HUES6 (cell line): Measurements from ENCODE around the gene PRAC2.
A peak's percentile ranks its signal among the peaks of the same experiment; 100 is the strongest.

Experiments
- H3K27ac ChIP-seq: 2 replicates; pipeline ENCODE4 v1.7.0; 2013; ENCODE audit warnings: low read depth, mild to moderate bottlenecking, low read length, inconsistent platforms
- H3K27me3 ChIP-seq: 2 replicates; pipeline ENCODE4 v1.6.1; 2013; ENCODE audit warnings: low read length; ENCODE audit not compliant: control insufficient read depth, insufficient read depth
- H3K36me3 ChIP-seq: 2 replicates; pipeline ENCODE4 v1.6.1; 2013; ENCODE audit warnings: low read length; ENCODE audit not compliant: control insufficient read depth, insufficient read depth
- H3K4me1 ChIP-seq: 2 replicates; pipeline ENCODE4 v1.6.1; 2013; ENCODE audit warnings: low read length; ENCODE audit not compliant: control insufficient read depth, insufficient read depth
- H3K4me3 ChIP-seq: 2 replicates; pipeline ENCODE4 v1.5.1; 2013; ENCODE audit warnings: low read depth, low read length
- H3K9ac ChIP-seq: one replicate; pipeline ENCODE4 v1.6.1; 2013; ENCODE audit warnings: mild to moderate bottlenecking, low read length
- H3K9me3 ChIP-seq: 2 replicates; pipeline ENCODE4 v1.6.1; 2013; ENCODE audit warnings: low read depth, low read length; ENCODE audit not compliant: control insufficient read depth, insufficient read depth

PRAC2 gene

DNA sequence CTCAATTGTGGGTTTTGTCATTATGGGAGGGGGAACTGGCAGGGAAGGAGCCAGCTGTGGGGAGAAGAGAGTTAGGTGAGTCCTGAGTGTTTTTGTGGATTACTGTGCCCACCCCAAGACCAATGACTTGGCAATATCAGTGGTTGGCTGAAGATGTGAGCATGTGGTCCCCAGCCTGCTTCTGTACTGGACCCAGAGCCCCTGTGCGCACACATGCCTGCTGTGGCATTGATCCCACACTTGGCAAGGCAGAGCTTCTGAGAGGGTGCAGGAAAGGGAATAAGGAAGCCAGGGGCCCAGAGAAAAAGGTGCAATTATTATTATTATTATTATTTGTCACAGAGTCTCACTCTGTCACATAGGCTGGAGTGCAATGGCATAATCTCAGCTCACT is 2.0 kb upstream of the PRAC2 start:
- H3K27me3 ChIP-seq: peaks cover 100% of the 10 kb centered on the region
- no peaks in the 10 kb centered on the region for H3K9me3 ChIP-seq
- H3K36me3 ChIP-seq: no peaks in the 10 kb centered on the region
- peaks cover 44% of the 10 kb centered on the region for H3K4me1 ChIP-seq
- H3K9ac ChIP-seq: no peak overlapping the region
- H3K4me3 ChIP-seq: no peak overlapping the region; the same call in 1 of the 2 replicates
- no peak overlapping the region for H3K27ac ChIP-seq

DNA sequence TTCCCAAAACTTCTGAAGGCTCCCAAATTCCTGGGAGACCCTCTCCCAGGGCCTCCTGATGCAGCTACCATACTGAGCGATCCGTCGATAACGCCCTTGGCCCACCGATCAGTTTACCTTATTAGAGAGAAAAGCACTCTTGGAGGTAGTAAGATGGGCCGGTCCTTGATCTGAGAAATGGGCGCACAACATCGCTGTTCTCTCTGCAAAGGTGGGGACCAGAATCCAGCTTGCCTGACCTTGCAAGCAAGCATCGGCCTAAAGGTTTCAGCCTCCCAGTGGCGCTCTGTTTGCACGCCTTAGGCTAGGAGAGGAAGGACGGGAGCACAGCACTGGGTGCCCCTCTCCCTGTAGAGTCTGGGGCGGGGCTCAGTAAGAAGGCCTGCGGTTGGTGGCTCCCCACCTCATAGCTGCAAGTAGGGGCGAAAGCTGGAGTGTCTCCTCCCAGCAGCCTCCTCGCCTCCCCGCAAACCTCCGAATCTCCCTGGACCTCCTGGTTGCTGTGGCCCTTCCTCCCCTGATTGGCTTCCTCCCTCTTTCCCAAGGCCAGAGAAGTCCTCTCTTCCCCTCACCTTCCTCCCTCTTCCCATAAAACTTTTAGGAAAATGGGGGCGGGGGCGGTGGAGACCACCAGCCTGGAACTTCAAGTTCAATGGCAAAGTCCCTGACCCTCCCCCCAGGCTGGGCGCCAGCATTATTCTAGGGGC is 631 bp upstream of the PRAC2 start, which contains the start of gene PRAC1:
TSS of gene PRAC1 (minus strand) at position 318 of the 707 bp plus-strand sequence. CDS start at position 192, 126 bp downstream.
- Histone ChIP-seq H3K4me1 (peaks cover 41% of the 10 kb centered on the region), H3K27ac (no peak within 1 kb of the TSS; the same call in 1 of the 2 replicates), H3K9ac (peak within 1 kb of the TSS; percentile 65), H3K27me3 (peaks cover 100% of the 10 kb centered on the region), H3K9me3 (no peaks in the 10 kb centered on the region), H3K36me3 (no peaks in the 10 kb centered on the region), H3K4me3 (peak within 1 kb of the TSS; percentile 59)

DNA sequence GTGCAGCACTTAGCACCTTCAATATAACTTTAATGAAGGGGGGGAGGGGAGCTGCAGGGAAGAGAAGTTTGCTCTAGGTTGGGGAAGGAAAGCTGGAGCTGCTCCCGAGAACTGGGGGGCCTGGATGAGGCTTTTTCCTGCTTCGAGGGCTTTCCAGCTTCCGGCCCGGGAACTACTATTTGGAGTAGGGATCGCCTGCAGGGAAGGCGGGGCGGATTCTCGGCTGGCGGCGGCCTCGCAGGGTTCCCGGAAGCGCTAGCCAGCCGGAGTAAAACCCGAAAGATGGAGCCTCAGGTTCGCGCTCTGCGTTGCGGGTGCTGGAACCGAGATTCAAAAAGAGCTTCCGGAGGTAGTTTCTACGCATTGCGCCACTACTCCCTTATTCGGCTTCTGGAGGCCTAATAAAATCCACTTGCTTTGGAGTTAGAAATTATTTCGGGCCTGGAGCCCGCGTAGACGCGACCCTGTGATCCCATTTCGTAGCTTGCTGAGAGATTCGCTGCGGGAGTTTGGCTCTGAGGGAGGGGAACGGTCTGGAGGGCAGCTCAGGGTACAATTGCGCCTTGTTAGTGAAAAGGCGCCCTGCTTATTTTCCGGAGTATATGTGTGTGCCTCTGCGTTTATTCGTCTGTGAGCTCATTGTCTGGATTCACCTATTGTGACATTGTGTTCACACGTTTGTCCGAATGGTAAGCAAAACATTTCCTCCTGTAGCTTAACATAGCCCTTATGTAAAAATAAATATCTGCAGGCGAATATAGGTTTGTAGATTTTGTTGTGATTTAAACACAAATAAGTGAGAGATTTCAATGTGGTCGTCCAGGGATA is 652 bp downstream of the PRAC2 start:
- peak overlapping the region; percentile 59 for H3K4me3 ChIP-seq
- no peaks in the 10 kb centered on the region for H3K9me3 ChIP-seq
- H3K4me1 ChIP-seq: peaks cover 34% of the 10 kb centered on the region
- H3K36me3 ChIP-seq: no peaks in the 10 kb centered on the region
- H3K27ac ChIP-seq: no peak overlapping the region; the same call in 1 of the 2 replicates
- peaks cover 100% of the 10 kb centered on the region for H3K27me3 ChIP-seq
- peak overlapping the region; percentile 65 for H3K9ac ChIP-seq

DNA sequence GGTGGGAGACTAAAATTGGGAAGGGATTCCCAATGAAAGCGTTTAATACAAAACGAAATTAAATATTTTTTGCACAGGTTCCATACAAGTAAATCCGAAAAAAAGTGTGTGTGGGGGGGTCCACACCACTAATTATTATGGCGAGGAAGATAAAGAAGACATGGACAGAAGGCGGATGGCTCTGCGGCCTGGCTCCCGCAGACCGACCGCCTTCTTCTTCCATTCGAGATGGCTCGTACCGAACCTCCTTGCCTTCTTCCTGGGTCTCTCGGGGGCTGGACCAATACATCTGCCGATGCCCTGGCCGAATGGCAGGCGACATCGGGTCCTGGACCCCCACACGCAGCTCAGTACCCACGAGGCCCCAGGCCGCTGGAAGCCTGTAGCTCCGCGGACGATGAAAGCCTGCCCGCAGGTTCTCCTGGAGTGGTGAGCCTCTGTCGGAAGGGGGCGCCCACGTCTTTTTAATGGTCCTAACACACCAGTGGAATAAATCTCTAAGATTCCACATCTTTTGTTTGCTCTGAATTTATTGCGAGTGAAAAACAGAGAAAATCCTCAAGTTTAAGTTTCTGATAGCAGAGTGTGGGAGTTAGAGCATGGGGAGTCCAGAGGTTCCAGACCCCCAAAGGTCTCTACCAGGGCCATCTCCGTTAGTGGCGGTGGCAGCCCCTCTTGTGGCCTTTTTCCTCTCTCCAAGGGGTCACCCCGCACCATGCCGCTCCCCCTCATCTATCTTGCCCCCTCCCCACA is 1.4 kb downstream of the PRAC2 start:
- Histone ChIP-seq H3K4me3 (peak overlapping the region; percentile 59; the same call in 1 of the 2 replicates), H3K9me3 (no peaks in the 10 kb centered on the region), H3K9ac (no peak overlapping the region), H3K4me1 (peaks cover 32% of the 10 kb centered on the region), H3K27ac (no peak overlapping the region), H3K27me3 (peaks cover 100% of the 10 kb centered on the region), H3K36me3 (no peaks in the 10 kb centered on the region)

DNA sequence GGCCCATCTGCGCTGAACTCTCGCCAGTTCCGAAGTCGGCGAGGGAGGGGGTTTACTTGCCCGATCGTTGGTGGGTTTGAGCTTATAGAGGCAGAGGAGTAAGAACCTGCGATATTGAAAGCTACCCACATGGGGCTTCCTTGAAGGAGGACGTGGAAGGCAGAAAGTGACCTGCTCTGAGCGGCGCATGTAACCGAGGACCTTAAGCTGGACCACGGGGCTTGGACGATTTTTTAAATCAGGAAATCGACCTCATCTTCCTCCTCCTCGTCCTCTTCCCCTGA is 2.0 kb downstream of the PRAC2 start:
- H3K4me1 ChIP-seq: peaks cover 36% of the 10 kb centered on the region
- H3K9ac ChIP-seq: no peak overlapping the region
- no peaks in the 10 kb centered on the region for H3K36me3 ChIP-seq
- peaks cover 100% of the 10 kb centered on the region for H3K27me3 ChIP-seq
- H3K4me3 ChIP-seq: peak overlapping the region; percentile 44; the same call in 1 of the 2 replicates
- no peaks in the 10 kb centered on the region for H3K9me3 ChIP-seq
- no peak overlapping the region for H3K27ac ChIP-seq

DNA sequence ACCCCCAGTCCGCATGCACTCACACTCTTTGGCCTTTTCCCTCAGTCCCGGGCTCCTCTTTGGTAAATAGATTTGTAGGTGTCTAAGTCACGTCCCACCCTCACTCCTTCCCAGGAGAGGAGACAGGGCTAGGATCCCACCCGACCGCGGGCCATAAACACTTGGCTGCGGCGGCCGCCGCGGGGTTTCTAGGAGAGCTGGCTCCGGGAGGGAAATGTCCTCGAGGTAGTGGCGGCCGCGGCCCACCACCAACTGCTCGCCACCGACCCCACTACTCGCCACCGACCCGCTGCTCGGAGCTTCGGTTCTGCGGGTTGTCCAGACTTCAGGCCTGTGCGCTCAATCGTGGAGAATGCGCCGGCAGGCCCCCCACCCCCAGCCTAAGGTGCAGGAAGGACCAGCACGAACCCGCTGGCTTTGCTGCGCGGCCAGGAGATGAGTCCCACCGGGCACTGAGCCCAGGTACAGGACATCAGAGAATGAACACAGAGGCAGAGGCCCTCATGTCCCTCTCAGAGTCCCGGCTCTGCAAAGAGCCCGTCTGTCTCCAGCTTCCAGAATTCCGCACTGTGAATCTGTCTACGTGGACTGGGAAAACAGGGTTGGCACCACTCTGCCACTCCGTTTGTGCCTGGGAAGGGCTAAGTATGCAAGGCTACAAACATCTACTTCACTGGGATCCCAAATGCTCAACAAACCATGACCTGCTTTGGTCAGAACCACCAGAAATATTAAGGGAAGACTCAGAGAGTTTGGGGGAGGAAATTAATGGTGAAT is 2.5 kb downstream of the PRAC2 start:
- H3K36me3 ChIP-seq: no peaks in the 10 kb centered on the region
- no peak overlapping the region for H3K9ac ChIP-seq
- peaks cover 31% of the 10 kb centered on the region for H3K4me1 ChIP-seq
- H3K9me3 ChIP-seq: no peaks in the 10 kb centered on the region
- H3K27ac ChIP-seq: no peak overlapping the region
- peaks cover 100% of the 10 kb centered on the region for H3K27me3 ChIP-seq
- H3K4me3 ChIP-seq: peak overlapping the region; percentile 44; the same call in 1 of the 2 replicates

DNA sequence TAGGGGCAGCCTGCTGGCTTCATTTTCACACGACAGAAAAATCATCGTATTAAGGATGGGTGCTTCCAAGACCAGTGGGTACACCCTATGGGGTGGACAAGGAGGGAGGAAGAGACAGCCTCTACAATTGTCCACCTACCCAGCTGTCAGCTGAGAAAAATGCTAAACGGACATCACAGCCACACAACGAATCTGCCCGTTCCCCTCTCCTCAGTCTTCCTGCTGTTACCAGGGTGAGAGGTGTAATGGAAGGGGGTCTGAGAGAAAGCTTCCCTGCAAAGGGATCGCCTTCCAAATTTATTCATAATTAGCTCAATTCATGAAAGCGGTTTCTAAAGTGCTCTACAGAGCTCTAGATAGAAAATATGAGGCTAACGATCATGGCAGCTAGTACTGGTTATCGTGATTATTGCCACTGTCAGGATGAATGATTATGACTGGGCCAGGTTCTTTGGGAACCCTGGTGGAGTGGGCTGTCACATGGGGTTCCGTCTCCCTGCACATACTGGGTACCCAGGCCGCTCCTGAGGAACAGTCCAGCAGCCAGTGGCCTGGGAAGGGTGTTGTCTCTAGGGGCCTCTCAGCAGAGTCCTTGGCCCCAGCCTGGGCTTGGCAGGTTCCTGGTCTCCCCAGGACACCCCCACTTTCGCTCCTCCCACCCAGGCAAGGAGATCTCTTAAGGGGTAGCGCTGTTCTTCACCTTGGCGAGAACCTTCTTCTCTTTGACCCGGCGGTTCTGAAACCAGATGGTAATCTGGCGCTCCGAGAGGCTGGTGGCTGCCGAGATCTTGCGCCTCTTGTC is 3.3 kb downstream of the PRAC2 start:
- Histone ChIP-seq H3K4me1 (peaks cover 25% of the 10 kb centered on the region), H3K27ac (no peak overlapping the region), H3K36me3 (no peaks in the 10 kb centered on the region), H3K27me3 (peaks cover 100% of the 10 kb centered on the region), H3K9me3 (no peaks in the 10 kb centered on the region), H3K9ac (no peak overlapping the region), H3K4me3 (no peak overlapping the region)

DNA sequence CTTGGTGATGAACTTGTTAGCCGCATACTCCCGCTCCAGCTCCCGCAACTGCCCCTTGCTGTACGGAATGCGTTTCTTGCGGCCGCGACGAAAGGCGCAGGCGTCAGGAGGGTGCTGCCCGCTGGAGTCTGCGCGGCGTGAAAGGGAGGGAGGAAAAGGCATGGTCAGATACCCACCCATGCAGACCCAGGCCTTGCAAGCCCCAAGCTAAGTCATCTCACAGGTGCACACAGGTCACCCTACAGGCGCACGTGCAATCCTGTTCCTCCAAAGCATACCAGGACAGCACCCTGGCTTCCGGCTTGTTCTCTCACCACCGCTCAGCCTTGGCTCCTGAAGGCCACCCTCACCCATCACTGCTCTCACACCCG is 3.9 kb downstream of the PRAC2 start:
- H3K9me3 ChIP-seq: no peaks in the 10 kb centered on the region
- peaks cover 100% of the 10 kb centered on the region for H3K27me3 ChIP-seq
- no peak overlapping the region for H3K27ac ChIP-seq
- H3K4me1 ChIP-seq: peaks cover 25% of the 10 kb centered on the region
- no peak overlapping the region for H3K9ac ChIP-seq
- no peaks in the 10 kb centered on the region for H3K36me3 ChIP-seq
- no peak overlapping the region for H3K4me3 ChIP-seq

DNA sequence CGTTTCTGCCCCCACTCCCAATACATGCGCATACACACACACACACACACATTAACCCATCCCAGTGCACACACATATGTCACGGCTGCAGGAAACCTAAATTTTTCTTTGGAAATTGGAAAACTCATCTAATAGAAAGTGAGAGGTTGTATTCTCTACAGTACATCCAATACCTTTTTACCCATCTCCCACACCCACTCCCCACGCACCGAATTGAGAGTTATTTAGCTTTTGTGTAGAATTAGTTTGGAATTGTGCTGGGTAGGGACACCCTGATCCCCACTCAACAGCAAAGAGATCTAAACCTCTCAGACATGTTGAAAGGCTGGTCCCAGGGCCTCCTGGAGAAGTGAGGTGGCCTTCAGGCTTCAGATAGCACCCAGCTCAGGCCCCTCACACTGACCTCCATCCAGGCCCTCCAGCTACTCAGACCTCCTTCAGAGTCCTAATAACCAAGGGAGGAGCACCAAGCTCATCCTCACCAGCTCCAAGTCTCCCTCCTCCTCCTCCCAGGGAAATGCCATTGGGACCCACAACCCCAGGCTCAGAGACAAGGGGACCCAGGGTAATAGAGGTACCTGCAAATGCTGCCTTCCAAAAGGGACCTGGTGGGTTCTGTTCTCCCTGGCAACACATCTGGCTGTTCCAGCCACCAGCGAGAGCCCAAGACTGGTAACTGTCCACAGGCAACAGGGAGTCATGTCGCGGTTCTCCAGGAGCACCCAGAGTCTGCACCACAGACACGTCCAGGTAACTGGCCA is 4.6 kb downstream of the PRAC2 start:
- Histone ChIP-seq H3K9ac (no peak overlapping the region), H3K27me3 (peaks cover 100% of the 10 kb centered on the region), H3K4me1 (peaks cover 29% of the 10 kb centered on the region), H3K9me3 (no peaks in the 10 kb centered on the region), H3K27ac (no peak overlapping the region), H3K4me3 (peak overlapping the region; percentile 61), H3K36me3 (no peaks in the 10 kb centered on the region)
